Daoy (cell line): ENCODE data around the gene GLI3. TPM values are rescaled to one million over a fixed set of nuclear protein-coding genes. Genes with fewer than 3 reads are reported as not detected.

Source experiments
- DNase-seq: peaks from one replicate; pipeline ENCODE4 v3.0.0-alpha.2; 2015; ENCODE audit warnings: low read depth
- total RNA-seq: library from RNA; depleted of rRNA; stranded (reverse); fragments of >200 nt; shearing (Covaris generic); gene quantifications from 2 replicates; pipeline ENCODE4 v1.2.3, GENCODE V29; 2014

GLI3 gene
- total RNA-seq, 1 experiment from 2014 or later = 7.2 TPM

DNA sequence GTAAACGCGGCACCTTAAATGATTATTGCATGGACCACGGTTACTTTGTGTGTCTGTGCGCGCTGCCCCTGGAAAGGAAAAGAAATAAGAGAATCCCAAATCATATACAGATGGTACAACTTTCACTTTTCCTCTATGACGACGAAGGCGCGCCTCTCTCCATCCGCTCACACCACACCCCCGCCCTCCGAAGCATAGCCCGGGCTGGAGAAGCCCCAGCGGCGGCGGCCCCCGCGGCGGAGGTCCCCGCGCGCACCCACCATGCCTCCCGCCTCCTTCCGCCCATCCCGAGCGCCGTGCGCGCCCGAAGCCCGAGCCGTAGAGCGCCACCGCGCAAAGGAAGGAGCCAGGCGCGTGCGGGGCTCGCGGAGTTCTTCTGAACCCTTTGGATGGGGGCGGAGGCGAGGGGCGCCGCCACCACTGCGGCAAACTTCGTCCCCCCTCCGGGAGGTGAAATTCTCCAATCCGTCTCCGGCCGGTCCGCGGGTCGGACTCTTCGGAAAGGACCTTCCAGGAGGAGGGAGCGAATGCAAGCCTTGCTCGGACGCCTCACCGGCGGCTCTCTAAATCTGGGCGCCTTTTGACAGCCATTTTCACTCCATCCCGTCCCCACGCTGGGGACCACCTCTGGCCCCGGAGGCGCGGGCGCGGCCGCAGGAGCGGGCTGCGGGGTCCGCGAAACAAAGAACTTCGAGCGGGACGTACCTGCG is 588 bp downstream of the GLI3 start:
- DNase-seq = peak; percentile 89

GRCh38 chr7:42235741-42236161 is 1.3 kb downstream of the GLI3 start:
- peak; percentile 43 for DNase-seq

DNA sequence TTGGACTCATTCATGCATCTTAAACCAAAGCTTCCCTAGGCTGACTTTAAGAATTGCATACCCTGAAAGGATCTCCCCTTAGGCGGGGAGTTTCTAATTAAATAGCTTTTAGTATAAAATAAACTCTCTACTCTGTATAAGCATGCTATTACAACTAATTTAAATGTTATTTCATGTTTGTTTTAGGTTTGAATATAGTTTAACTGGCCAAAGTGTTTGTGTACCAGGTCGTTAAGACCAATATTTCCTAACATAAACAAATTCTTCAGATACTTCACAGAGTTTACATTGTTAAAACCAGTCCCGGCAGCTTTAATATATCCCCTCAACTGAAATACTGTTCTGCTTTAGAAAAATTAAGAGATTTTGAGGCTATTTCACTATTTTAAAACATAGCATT is 2.3 kb downstream of the GLI3 start:
- no peak for DNase-seq

GRCh38 chr7:42233695-42234331 is 3.2 kb downstream of the GLI3 start:
- no peak for DNase-seq

DNA sequence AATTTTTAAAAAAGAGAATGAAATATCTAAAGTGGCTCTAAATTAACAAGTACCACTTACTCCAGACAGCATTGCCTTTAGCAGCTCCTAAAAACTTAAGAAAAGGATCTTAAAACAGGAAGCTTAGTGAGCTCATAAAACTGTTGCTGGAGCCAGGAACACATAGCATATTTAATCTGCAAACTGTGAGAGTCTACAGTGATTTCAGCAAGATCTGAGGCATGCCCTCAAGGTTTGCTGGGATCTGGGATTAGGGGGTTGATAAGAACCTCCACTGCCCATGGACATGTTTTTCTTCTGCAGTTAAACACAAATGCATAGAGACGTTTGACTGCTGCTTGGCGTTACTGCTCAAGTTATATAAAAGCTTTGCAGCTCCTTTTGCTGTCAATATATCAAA is 3.8 kb downstream of the GLI3 start:
- peak; percentile 34 for DNase-seq

- peak; percentile 91 for DNase-seq
Observed at GRCh38 chr7:42232275-42232674, 4.7 kb downstream of the GLI3 start.

DNA sequence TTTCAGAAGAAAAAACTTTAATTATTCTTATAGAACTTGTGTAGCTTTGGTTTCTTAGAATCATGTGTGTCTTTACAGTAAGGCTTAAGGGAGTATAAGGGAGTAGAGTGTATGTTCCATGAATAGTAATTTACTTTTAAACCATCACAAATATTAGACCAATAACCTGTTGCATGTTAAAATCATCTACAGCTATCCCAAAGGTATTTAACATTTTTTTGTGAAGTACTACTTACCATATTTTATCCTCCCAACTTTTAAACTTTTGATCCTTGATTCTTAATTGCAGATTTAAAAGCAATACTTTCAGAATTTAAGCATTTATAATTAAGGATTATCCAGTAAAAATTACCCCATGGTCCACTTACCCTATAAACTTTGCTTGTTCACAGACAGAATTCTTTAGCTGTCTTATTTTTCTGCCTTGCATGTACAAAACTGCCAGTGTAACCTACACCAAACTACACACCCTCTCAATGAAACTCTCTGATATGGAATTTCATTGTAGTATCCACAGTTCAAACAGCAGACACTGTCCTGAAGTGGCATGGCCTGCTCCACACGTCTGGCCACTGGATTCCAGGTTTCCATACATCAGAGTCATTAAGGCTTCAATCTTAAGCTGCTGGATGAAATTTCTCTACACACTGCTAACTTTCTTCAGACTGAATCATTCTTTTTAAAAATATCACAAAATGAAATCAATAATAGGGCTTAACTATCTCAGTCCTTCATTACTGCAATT is 5.8 kb downstream of the GLI3 start:
- DNase-seq = no peak

DNA sequence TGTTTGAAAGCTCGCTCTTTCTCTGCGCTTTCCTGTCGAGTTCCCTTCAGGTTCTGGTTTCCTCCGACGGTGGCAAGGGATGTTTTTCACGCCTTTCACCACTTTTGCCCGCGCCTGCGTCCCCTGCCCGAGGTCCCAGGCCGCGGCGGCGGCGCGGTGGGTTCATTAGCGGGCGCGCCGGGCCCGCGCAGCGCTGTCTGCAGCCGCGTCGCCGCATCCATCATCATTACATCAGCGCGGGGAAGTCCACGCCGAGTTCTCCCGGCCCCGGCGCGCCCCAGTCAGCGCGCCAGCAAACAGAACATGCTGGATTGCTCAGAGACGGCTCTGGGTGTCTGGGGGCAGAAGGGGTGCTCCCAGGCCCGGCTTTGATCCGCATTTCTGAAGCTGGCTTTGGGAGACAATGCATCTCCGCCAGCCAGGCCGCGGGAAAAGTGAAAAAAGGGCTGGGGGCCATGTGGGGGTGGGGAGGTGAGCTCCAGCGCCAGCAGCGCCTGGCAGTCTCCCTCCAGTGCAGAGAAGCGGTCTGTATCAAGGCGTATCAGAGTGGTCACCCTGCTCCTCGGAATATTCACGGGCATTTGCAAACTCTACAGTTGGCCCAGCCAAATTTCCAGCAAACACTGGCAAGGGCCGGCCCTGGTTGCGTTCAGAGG is 8.9 kb downstream of the GLI3 start:
- no peak for DNase-seq

DNA sequence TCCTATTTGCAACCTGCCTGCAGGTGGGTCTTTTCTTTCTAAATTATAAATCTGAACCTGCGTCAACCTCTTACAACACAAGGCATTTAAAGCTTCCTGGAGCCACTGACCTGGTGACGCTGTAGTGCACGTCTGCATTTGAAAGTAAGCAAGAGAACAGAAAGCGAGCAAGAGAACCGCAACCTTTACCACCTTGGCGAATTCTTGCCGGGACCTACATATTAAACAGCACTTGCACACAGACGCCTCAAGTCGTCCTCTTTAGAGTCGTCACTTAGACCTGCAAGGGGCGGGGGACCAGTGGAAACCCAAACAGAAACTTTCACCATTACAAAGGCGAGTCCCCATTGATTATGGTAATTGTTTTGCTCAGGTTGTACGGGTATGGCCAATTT is 9.5 kb downstream of the GLI3 start:
- DNase-seq = no peak

DNA sequence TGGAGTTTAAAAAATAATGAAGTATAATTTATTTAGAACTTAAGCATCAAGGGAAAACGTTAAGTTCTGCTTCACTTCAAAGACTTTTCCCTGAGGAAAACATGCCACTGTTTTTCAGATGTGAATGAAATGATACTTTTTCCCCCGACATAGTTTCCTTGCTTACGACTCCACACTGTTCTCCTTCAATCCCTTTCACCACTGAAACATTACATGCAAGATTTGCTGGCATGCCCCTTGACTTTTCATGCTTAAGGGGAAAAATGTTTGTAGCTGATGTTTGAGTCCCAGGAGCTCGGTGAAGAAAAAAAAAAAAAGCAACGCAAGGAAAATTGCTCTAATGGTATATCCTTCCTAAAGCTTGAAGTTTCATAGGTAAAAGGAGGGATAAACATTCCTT is 10.0 kb downstream of the GLI3 start:
- DNase-seq = no peak

DNA sequence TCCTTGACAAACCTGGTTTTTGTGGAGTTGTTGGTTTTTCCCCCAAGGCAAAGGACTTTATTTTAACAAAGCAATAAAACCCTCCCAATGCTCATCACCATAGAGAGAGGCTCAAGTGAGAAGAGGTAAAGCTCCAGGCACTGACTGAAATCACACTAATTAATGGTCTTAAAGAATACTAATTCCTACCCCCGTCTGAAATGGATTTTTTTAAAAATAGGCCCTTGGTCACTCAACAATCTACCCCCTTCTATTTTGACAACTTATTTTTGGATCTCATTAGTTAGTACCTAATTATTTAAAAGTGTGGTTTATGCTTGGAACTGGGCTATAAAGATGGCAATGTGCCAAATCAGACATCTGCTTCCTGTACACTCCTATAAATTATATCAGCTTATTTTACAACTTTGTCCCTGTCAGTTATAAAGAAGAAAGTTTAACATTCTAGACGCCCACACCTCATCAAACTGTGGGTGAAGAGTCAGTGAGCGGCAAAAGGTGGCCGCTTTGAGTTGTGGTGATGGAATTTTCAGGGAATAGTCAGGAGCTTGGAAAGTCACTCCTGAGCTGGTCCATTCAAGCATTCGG is 10.6 kb downstream of the GLI3 start:
- DNase-seq = no peak

GRCh38 chr7:42224391-42225003 is 12.5 kb downstream of the GLI3 start:
- no peak for DNase-seq

GRCh38 chr7:42222891-42223290 is 14.1 kb downstream of the GLI3 start:
- no peak for DNase-seq

- DNase-seq = no peak
Observed at GRCh38 chr7:42222125-42222524, 14.9 kb downstream of the GLI3 start.

DNA sequence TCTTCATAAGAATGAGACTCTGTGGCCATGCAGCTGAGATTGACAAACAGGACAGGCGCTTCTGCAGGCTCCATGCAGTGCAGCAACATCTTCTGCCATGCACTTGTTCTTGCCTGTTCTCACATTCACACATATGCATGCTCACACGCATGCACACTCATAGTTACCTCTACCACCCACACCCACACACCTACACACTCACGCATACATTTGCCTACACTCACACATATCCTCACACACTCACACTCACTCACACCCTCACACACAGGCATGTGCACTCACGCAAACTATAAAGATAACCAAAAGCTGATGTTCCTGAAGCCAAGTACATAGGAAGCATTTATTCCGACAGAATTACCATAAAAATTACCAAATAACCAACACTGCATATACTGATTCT is 15.7 kb downstream of the GLI3 start:
- DNase-seq = no peak

DNA sequence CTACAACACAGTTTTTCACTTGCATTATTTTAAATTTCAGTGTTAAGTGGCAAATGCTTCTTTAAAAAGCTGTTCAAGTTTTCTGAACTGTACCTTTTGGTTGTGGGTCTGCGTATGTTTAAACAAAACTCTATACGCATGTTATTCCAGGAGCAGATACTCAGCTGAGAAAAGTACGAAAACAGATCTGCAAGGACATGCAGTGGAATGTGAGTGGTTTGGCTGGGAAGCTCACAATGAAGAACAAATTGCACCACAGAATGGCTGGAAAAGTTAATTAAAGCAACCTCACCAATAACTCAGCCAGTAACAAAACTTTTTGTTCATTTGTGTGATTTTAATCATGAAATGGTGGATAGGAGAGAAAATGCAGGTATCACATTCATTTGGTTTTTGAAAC is 17.6 kb downstream of the GLI3 start:
- no peak for DNase-seq

- no peak for DNase-seq
Observed at GRCh38 chr7:42218248-42218647, 18.8 kb downstream of the GLI3 start.

DNA sequence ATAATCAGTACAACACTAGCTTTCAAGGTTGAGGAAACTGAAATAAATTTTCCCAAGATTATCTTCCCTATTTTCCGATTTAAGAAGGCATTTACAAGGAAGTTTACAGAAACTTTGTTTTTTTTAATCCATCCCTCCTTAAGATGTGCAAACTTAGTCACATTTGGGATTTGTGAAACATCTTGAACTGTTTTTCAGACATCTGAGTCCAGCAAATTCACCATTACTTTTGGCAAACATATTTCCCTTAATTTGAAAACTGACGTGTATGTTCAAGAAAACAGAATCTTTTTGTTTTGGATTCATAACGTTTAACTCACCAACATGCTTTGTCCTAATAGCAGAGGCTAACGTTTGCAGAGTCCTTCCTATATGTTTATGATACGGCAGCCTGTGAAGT is 19.5 kb downstream of the GLI3 start:
- no peak for DNase-seq

DNA sequence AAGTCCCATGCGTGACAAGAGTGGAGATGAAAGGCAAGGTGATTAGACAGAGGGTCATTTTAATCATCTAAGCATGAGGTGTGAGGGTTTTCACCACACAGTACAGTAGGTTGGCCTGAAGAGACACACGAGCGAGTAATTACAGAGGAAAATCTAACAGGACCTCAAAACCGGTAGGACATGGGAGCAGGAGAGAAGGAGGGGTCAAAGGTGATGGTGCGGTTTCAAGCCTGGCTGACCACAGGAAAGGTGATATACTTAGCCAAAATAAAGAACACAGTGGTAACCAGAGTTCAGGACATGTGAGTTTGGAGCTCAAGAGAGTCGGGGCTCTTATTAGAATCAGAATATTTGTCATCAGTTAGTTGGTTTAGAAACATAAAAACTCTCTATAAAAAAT is 20.0 kb downstream of the GLI3 start:
- no peak for DNase-seq

- no peak for DNase-seq
Observed at GRCh38 chr7:42214060-42214679, 22.8 kb downstream of the GLI3 start.

DNA sequence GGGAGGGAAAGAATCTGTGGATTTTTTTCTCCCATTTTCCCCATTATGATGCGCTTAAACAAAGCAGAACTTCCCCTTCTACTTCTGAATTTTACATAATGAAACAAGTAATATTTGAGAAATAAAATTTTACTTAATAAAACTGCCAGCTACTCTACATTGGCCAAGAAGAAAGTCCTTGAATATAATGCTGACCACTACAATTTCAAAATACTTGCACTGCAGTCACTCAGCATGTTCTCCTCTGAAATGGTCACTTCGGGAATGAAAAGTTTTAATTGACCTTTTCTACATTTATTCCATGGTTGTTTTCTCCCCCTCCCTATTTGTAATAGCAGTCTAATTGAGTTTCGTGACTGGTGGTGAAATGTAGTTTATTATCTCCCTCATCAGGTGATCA is 23.9 kb downstream of the GLI3 start:
- DNase-seq = no peak
